HepG2 (cell line): Measurements from ENCODE around the gene RAB8A. TPM values are rescaled to one million over a fixed set of nuclear protein-coding genes. Genes with fewer than 3 reads are reported as not detected.

Source experiments
- DNMT1 ChIP-seq: sonication (generic); formaldehyde crosslinking; IDR thresholded peaks from 2 replicates; pipeline ENCODE4 v1.5.1; 2020; ENCODE audit warnings: mild to moderate bottlenecking, missing genetic modification reagents
- ETS1 ChIP-seq: sonication (generic); formaldehyde crosslinking; IDR thresholded peaks from 2 replicates; pipeline ENCODE4 v1.4.0; 2020; ENCODE audit warnings: missing genetic modification reagents
- FOXO1 ChIP-seq: sonication (generic); formaldehyde crosslinking; IDR thresholded peaks from 2 replicates; pipeline ENCODE4 v1.4.0; 2020; ENCODE audit warnings: missing genetic modification reagents
- GABPA ChIP-seq, 2 experiments: IDR thresholded peaks; 2 replicates each; pipeline ENCODE4 v1.6.1; 2011 to 2016; ENCODE audit warnings: low read depth in 2 of 2, low read length in 1 of 2, missing biosample characterization in 1 of 2, missing genetic modification characterization in 1 of 2
- GATAD1 ChIP-seq: IDR thresholded peaks from 2 replicates; pipeline ENCODE4 v1.6.1; 2016; ENCODE audit warnings: missing genetic modification reagents, missing compliant biosample characterization
- HMG20B ChIP-seq: conservative IDR thresholded peaks from 2 replicates; pipeline ENCODE4 v1.6.1; 2016; ENCODE audit warnings: missing genetic modification reagents, missing compliant biosample characterization
- KAT8 ChIP-seq: IDR thresholded peaks from 2 replicates; pipeline ENCODE4 v1.6.1; 2016; ENCODE audit warnings: missing genetic modification reagents, missing compliant biosample characterization
- KDM6A ChIP-seq: IDR thresholded peaks from 2 replicates; pipeline ENCODE4 v1.6.1; 2016; ENCODE audit warnings: low read depth
- MAFG ChIP-seq: sonication (generic); formaldehyde crosslinking; IDR thresholded peaks from 2 replicates; pipeline ENCODE4 v1.5.1; 2020; ENCODE audit warnings: mild to moderate bottlenecking, missing genetic modification reagents
- PRDM10 ChIP-seq: sonication (generic); formaldehyde crosslinking; IDR thresholded peaks from 2 replicates; pipeline ENCODE4 v1.4.0; 2020; ENCODE audit warnings: low read depth, missing genetic modification reagents
- SALL2 ChIP-seq: sonication (generic); formaldehyde crosslinking; IDR thresholded peaks from 2 replicates; pipeline ENCODE4 v1.8.1; 2023; ENCODE audit warnings: mild to moderate bottlenecking, missing genetic modification reagents, inconsistent platforms
- SIX4 ChIP-seq: sonication (generic); formaldehyde crosslinking; IDR thresholded peaks from 2 replicates; pipeline ENCODE4 v1.4.0; 2020; ENCODE audit warnings: missing genetic modification reagents
- SKI ChIP-seq: fragments of 450-650 bp; IDR thresholded peaks from one replicate; pipeline ENCODE4 v1.6.1; 2018; ENCODE audit warnings: mild to moderate bottlenecking; ENCODE audit not compliant: partially characterized antibody
- SP2 ChIP-seq: sonication (generic); formaldehyde crosslinking; IDR thresholded peaks from 2 replicates; pipeline ENCODE4 v1.5.1; 2020; ENCODE audit warnings: mild to moderate bottlenecking, missing genetic modification reagents
- SP4 ChIP-seq: sonication (generic); formaldehyde crosslinking; IDR thresholded peaks from 2 replicates; pipeline ENCODE4 v1.8.1; 2023; ENCODE audit warnings: mild to moderate bottlenecking, missing genetic modification reagents
- TAF1 ChIP-seq: sonication (generic); formaldehyde crosslinking; IDR thresholded peaks from 2 replicates; pipeline ENCODE4 v1.4.0; 2020; ENCODE audit warnings: missing genetic modification reagents
- TCF7 ChIP-seq: sonication (generic); IDR thresholded peaks from 2 replicates; pipeline ENCODE4 v1.6.1; 2016; ENCODE audit warnings: antibody characterized with exemption, low read depth
- TMF1 ChIP-seq: sonication (generic); formaldehyde crosslinking; IDR thresholded peaks from 2 replicates; pipeline ENCODE4 v1.8.1; 2022; ENCODE audit warnings: low read depth, missing genetic modification reagents
- ZFP62 ChIP-seq: sonication (generic); formaldehyde crosslinking; IDR thresholded peaks from 2 replicates; pipeline ENCODE4 v1.4.0; 2020; ENCODE audit warnings: missing genetic modification reagents
- ZFYVE20 ChIP-seq: sonication (generic); formaldehyde crosslinking; IDR thresholded peaks from 2 replicates; pipeline ENCODE4 v1.8.0; 2023; ENCODE audit warnings: low read depth, mild to moderate bottlenecking, moderate library complexity, missing genetic modification reagents, borderline replicate concordance
- ZIK1 ChIP-seq: sonication (generic); formaldehyde crosslinking; IDR thresholded peaks from 2 replicates; pipeline ENCODE4 v1.5.0; 2020; ENCODE audit warnings: mild to moderate bottlenecking, low read depth, missing genetic modification reagents, borderline replicate concordance
- ZMYM4 ChIP-seq: sonication (generic); formaldehyde crosslinking; IDR thresholded peaks from 2 replicates; pipeline ENCODE4 v1.8.1; 2023; ENCODE audit warnings: mild to moderate bottlenecking, missing genetic modification reagents
- ZNF317 ChIP-seq: sonication (generic); formaldehyde crosslinking; IDR thresholded peaks from 2 replicates; pipeline ENCODE4 v1.5.0; 2020; ENCODE audit warnings: mild to moderate bottlenecking, missing genetic modification reagents
- ZNF337 ChIP-seq: sonication (generic); formaldehyde crosslinking; IDR thresholded peaks from 2 replicates; pipeline ENCODE4 v1.5.1; 2020; ENCODE audit warnings: missing genetic modification reagents, low read depth, mild to moderate bottlenecking, borderline replicate concordance
- ZNF33A ChIP-seq: sonication (generic); formaldehyde crosslinking; IDR thresholded peaks from 2 replicates; pipeline ENCODE4 v1.5.1; 2020; ENCODE audit warnings: missing genetic modification reagents, mild to moderate bottlenecking, moderate library complexity, borderline replicate concordance
- ZNF564 ChIP-seq: sonication (generic); formaldehyde crosslinking; IDR thresholded peaks from 2 replicates; pipeline ENCODE4 v1.8.1; 2023; ENCODE audit warnings: mild to moderate bottlenecking, missing genetic modification reagents
- ZNF644 ChIP-seq: IDR thresholded peaks from 2 replicates; pipeline ENCODE4 v1.6.1; 2016; ENCODE audit warnings: low read depth
- ZNF709 ChIP-seq: sonication (generic); formaldehyde crosslinking; IDR thresholded peaks from 2 replicates; pipeline ENCODE4 v1.5.0; 2020; ENCODE audit warnings: mild to moderate bottlenecking, missing genetic modification reagents
- polyA plus RNA-seq, 8 experiments: library from polyadenylated mRNA; depleted of rRNA in 3 of 8; stranded (reverse) in 7 of 8; unstranded in 1 of 8; fragments of >200 nt; fragmentation: Illumina TruSeq in 4 of 8; extraction: Trizol in 4 of 8; gene quantifications; 2 replicates each; pipeline versions ENCODE4 v1.2.1 to v1.2.3, GENCODE V29; 2011 to 2016; ENCODE audit warnings: low read depth in 4 of 8, missing spikeins in 1 of 8, mixed read lengths in 1 of 8; ENCODE audit not compliant: insufficient read depth in 1 of 8
- total RNA-seq, 5 experiments: library from RNA; depleted of rRNA; stranded (reverse); fragments of >200 nt; fragmentation: Illumina TruSeq; extraction: Trizol; gene quantifications; 2 replicates each; pipeline ENCODE4 v1.2.3, GENCODE V29; 2016; ENCODE audit warnings: low read depth in 1 of 5

Gene RAB8A
- total and polyA plus RNA-seq, 2 of the 13 experiments (the other 11 are each of a cell fraction or from before 2014, with no cell fraction given) = 36.7 to 45.0 TPM

GRCh38 chr19:16111160-16111908, at the start of gene RAB8A (continued):
- TF ChIP-seq ZNF337 (no peak), TMF1 (peak; percentile 94), ZFP62 (no peak), SALL2 (CRISPR knock-in tag) (no peak), FOXO1 (CRISPR knock-in tag) (peak; percentile 58; the same call in 1 of the 2 replicates), ZNF564 (CRISPR knock-in tag) (0 out of 2 replicates have a peak, but pooled peaks have one; percentile 60), SP4 (CRISPR knock-in tag) (peak; percentile 96), GABPA (IDR thresholded peaks at IDR 0.05; ENCODE audit: low read depth, low read length) (peak; percentile 77), GABPA (CRISPR knock-in tag; IDR thresholded peaks at IDR 0.05; ENCODE audit: low read depth) (peak; percentile 77), ZNF317 (CRISPR knock-in tag) (no peak; the same call in 1 of the 2 replicates), ZFYVE20 (CRISPR knock-in tag) (no peak), ZNF709 (CRISPR knock-in tag) (peak; percentile 94), SIX4 (CRISPR knock-in tag) (no peak), KAT8 (CRISPR knock-in tag) (peak; percentile 82; the same call in 1 of the 2 replicates), SP2 (CRISPR knock-in tag) (peak; percentile 100), ZNF33A (CRISPR knock-in tag) (no peak), DNMT1 (CRISPR knock-in tag) (peak; percentile 83; the same call in 1 of the 2 replicates), ZIK1 (peak; percentile 91), GATAD1 (CRISPR knock-in tag) (peak; percentile 87), HMG20B (CRISPR knock-in tag) (0 out of 2 replicates have a peak, but pooled peaks have one; percentile 37), PRDM10 (CRISPR knock-in tag) (no peak), ZMYM4 (CRISPR knock-in tag) (peak; percentile 89), TCF7 (no peak), KDM6A (CRISPR knock-in tag) (no peak), MAFG (no peak), TAF1 (CRISPR knock-in tag) (peak; percentile 81; the same call in 1 of the 2 replicates), ETS1 (no peak), SKI (peak; percentile 79), ZNF644 (no peak)
